ENCODE results near the gene TBX5.

Gene TBX5

GRCh38 chr12:114438635-114439256 is 32.8 kb upstream of the TBX5 start:
- Histone ChIP-seq H3K27me3 (ENCODE audit: control insufficient read depth, insufficient read depth, low read length) (peaks cover 7% of the 10 kb centered on the region), H3K4me3 (ENCODE audit: low read depth, low read length) (no peak overlapping the region)
- TF ChIP-seq CTCF (IDR thresholded peaks at IDR 0.05) = no peak

GRCh38 chr12:114434341-114434740 is 28.4 kb upstream of the TBX5 start:
- H3K4me3 ChIP-seq (ENCODE audit: low read depth, low read length) = no peak overlapping the region
- no peaks in the 10 kb centered on the region for H3K9me3 ChIP-seq (ENCODE audit: control insufficient read depth, low read length)
- no peaks in the 10 kb centered on the region for H3K36me3 ChIP-seq (ENCODE audit: control insufficient read depth, insufficient read depth, low read length)
- H2AFZ ChIP-seq = no peak overlapping the region
- TF ChIP-seq CTCF (IDR thresholded peaks at IDR 0.05) = no peak
- H3K27ac ChIP-seq = no peak overlapping the region
- H3K27me3 ChIP-seq (ENCODE audit: control insufficient read depth, insufficient read depth, low read length) = peaks cover 4% of the 10 kb centered on the region
- no peak overlapping the region for H3K9ac ChIP-seq
- H3K4me1 ChIP-seq = no peaks in the 10 kb centered on the region
- H3K79me2 ChIP-seq = no peaks in the 10 kb centered on the region
- no peak overlapping the region for H3K4me2 ChIP-seq (ENCODE audit: low read length)

More at GRCh38 chr12:114438635-114439256, 32.8 kb upstream of the TBX5 start:
- no peak overlapping the region for H3K4me2 ChIP-seq (ENCODE audit: low read length)
- H3K9me3 ChIP-seq (ENCODE audit: control insufficient read depth, low read length) = no peaks in the 10 kb centered on the region
- no peak overlapping the region for H3K9ac ChIP-seq
- no peak overlapping the region for H3K27ac ChIP-seq
- H3K36me3 ChIP-seq (ENCODE audit: control insufficient read depth, insufficient read depth, low read length) = no peaks in the 10 kb centered on the region
- H3K79me2 ChIP-seq = no peaks in the 10 kb centered on the region
- no peak overlapping the region for H2AFZ ChIP-seq
- no peaks in the 10 kb centered on the region for H3K4me1 ChIP-seq

DNA sequence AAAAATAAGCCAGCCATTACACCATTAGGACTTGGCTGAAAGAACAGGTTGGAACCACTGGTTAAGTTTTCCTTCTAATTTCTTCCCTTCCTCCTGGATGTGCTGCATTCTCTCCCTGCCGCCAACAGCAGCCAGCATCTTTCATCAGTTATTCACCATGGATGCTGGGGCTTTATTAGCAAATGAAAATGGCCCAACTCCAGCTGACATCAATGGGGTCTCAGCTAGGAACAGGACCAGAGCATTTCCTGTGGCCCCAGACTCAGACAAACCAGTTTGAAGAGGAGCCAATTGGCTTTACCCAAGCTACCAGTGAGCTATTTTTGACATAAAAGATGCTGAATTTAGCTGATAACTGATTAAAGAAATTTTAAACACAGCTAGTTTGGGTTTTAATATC is 26.0 kb upstream of the TBX5 start:
- no peak overlapping the region for H3K27ac ChIP-seq
- no peak for TF ChIP-seq CTCF (IDR thresholded peaks at IDR 0.05)
- no peak overlapping the region for H2AFZ ChIP-seq

DNA sequence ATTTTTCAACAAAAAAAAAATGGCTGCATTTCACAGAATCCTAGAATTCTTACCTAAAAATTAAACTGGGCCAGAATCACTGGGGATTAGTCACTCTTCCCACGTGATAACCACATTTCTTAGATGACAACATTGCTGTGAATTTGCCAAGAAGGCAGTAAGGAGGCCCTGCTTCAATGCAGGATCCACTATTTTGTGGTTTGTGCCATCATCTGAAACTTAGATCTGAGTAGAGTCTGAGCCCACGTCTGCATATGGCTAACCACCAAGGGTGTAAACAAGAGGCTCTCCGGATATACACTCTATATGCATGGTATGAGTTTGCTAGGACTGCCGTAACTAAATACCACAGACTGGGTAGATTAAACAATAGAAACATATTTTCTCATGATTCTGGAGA is 24.4 kb upstream of the TBX5 start:
- no peak for TF ChIP-seq CTCF (IDR thresholded peaks at IDR 0.05)
- Histone ChIP-seq H2AFZ (no peak overlapping the region), H3K79me2 (no peaks in the 10 kb centered on the region), H3K4me2 (ENCODE audit: low read length) (no peak overlapping the region), H3K4me1 (no peaks in the 10 kb centered on the region), H3K27ac (no peak overlapping the region), H3K9me3 (ENCODE audit: control insufficient read depth, low read length) (no peaks in the 10 kb centered on the region), H3K27me3 (ENCODE audit: control insufficient read depth, insufficient read depth, low read length) (no peaks in the 10 kb centered on the region), H3K36me3 (ENCODE audit: control insufficient read depth, insufficient read depth, low read length) (no peaks in the 10 kb centered on the region), H3K9ac (no peak overlapping the region), H3K4me3 (ENCODE audit: low read depth, low read length) (no peak overlapping the region)

More for the DNA sequence above, 26.0 kb upstream of the TBX5 start:
- Histone ChIP-seq H3K36me3 (ENCODE audit: control insufficient read depth, insufficient read depth, low read length) (no peaks in the 10 kb centered on the region), H3K79me2 (no peaks in the 10 kb centered on the region), H3K9me3 (ENCODE audit: control insufficient read depth, low read length) (no peaks in the 10 kb centered on the region), H3K9ac (no peak overlapping the region), H3K4me1 (no peaks in the 10 kb centered on the region), H3K4me3 (ENCODE audit: low read depth, low read length) (no peak overlapping the region), H3K27me3 (ENCODE audit: control insufficient read depth, insufficient read depth, low read length) (no peaks in the 10 kb centered on the region), H3K4me2 (ENCODE audit: low read length) (no peak overlapping the region)

DNA sequence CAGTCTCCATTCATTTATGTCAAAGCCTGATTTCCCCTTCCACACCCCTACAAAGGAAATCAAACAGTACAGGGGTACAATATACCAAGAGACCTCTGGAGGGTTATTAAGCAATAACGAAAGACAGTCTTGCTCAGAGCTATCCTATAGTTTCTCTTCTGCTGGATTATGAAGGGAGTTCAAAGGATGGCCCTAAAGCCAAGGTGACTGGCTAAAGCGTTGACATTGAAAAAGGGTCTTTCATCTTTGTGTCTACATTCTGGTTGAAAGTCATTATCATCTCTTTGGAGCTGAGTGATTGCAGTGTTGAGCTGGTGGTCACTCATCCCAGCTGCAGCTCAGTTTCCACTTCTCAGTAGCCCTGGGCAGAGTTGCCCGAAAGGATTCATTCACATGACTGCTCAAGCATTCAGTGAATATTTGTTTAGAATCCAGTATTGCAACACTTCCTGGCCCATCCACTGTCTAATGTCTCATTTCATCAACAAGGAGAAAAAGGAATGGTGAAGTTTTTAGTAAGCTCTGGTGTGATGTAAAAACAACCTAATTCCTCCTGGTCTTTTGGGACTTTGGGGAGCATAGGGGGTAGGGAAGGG is 19.2 kb upstream of the TBX5 start:
- no peaks in the 10 kb centered on the region for H3K79me2 ChIP-seq

More for the DNA sequence above, 19.2 kb upstream of the TBX5 start:
- no peak for TF ChIP-seq CTCF (IDR thresholded peaks at IDR 0.05)
- no peaks in the 10 kb centered on the region for H3K36me3 ChIP-seq (ENCODE audit: control insufficient read depth, insufficient read depth, low read length)
- no peak overlapping the region for H2AFZ ChIP-seq
- no peak overlapping the region for H3K27ac ChIP-seq
- H3K4me2 ChIP-seq (ENCODE audit: low read length) = no peak overlapping the region
- H3K4me1 ChIP-seq = no peaks in the 10 kb centered on the region
- no peaks in the 10 kb centered on the region for H3K27me3 ChIP-seq (ENCODE audit: control insufficient read depth, insufficient read depth, low read length)
- H3K9me3 ChIP-seq (ENCODE audit: control insufficient read depth, low read length) = no peaks in the 10 kb centered on the region
- no peak overlapping the region for H3K9ac ChIP-seq
- no peak overlapping the region for H3K4me3 ChIP-seq (ENCODE audit: low read depth, low read length)

Measured in parathyroid adenoma (tissue), 2 donors.